GM18867 (cell line): ENCODE results near the gene KLF3.

ENCODE experiments used
- ATAC-seq: cut with Tn5 transposase; IDR thresholded peaks from one replicate; pipeline ENCODE4 v1.9.1; 2021; ENCODE audit warnings: mild to moderate bottlenecking, moderate library complexity; ENCODE audit not compliant: unreplicated experiment

The KLF3 gene

DNA sequence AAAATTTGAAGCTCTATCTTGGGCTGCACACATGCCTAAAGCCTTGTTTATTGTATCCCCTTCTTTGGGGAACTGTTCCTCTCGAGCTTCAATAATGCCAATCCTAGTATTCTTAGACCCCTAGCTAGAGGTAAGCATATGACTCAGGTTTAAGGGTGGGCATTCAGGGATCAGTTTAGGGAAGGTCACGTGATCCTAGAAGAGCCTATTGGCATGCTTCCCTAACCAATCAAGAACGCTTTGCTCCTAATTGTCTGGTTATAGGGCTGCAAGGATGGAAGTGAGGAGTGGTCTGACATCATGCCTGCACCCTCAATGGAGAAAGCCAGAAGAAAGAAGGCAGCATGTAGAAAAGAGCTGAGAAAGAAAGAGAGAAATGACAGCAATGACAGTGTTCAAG lies 71.9 kb downstream of the KLF3 start:
- ATAC-seq = no peak

DNA sequence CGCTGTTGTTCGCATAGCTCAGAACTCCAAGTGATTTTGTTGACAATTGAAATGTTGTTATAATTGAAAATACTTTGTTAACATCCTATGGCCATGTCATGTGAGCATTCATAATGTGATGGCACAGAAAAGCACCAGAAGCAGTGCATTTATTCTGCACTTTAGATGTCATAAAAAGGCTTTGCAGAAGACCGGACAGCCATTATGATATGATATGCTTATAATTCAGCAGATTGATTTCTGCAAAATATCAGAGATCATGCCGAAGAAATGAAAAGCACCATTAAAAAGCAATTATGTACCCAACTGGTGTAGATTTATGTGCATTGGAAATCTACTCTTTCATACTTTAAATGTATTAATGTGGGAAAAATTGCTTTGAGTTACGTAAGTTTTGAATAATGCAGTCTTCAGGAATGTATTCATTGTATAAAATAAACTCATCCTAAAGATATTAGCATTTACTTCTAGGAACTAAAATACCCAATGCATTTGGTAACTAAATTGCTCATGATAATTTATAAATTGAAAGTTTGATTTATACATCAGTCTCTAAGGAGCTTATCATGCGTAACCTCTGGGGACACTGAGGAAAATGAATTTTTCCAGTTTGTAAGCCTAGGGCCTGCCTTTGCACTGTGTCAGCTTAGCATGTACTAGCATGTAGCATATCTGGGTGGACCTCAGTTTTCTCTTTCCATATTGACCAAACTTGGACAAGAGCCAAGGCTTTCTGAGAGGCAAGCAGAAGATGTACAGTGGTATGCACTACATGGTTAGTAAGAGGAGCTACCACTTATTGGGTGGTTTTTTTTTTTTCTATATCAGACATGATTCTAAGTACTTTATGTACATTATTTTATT lies 75.2 kb downstream of the KLF3 start:
- ATAC-seq = no peak

DNA sequence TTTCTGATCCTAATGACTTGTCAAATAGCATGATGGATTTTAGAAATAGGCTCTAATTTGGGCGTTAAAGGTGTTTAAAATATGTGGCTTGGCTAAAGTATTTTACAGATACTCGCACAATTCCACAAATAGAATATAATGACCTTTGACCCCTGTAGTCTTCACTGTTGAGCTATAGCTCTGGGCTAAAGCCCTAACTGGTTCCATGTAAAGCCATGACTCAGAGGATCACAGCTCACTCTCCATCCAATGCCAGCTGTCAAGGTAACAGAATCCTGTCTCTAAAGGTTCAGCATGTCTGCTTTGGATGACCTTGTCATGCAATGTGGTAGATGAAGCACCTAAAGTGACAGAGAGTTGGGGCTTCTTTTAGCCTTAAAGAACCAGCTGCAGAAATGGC lies 76.3 kb downstream of the KLF3 start:
- ATAC-seq = no peak

DNA sequence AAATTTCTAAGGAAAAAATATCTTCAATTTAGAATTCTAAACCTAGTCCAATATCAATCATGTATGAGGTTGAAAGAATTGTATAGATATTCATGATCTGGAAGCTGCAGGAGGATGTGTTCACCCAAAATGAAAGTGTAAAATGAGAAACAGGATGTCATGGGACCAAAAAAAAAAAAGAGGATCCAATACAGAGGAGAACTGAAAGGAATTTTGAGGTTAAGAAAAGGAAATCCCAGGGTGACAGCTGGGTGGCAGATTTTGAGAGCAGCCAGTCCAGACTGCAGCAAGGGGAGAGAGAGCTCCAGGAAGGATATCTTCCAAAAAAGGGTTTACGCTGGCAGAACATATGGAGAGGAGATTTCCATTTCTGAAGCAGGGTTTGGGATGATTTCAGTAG lies 79.9 kb downstream of the KLF3 start:
- no peak for ATAC-seq

DNA sequence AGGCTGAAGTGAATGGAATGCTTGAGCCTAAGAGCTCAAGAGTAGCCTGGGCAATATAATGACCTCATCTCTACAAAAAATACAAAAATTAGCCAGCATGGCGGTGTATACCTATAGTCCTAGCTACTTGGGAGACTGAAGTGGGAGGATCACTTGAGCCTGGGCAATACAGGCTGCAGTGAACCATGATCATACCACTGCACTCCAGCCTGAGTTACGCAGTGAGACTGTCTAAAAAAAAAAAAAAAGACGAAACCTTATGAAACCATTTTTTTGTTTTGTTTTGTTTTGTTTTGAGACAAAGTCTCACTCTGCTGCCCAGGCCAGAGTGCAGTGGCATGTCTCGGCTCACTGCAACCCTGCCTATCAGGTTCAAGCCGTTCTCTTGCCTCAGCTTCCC lies 81.9 kb downstream of the KLF3 start:
- ATAC-seq = no peak

DNA sequence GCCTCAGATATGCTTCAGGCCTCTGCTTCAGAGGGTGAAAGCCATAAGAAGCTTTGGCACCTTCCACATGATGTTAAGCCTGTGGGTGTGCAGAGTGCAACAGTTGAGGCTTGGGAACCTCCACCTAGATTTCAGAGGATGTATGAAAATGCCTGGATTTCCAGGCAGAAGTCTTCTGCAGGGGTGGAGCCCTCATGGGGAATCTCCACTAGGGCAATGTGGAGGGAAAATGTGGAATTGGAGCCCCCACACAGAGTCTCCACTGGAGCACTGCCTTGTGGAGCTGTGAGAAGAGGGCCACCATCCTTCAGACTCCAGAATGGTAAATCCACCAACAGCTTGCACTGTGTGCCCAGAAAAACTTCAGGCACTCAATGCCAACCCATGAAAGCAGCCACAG lies 83.6 kb downstream of the KLF3 start:
- no peak for ATAC-seq

DNA sequence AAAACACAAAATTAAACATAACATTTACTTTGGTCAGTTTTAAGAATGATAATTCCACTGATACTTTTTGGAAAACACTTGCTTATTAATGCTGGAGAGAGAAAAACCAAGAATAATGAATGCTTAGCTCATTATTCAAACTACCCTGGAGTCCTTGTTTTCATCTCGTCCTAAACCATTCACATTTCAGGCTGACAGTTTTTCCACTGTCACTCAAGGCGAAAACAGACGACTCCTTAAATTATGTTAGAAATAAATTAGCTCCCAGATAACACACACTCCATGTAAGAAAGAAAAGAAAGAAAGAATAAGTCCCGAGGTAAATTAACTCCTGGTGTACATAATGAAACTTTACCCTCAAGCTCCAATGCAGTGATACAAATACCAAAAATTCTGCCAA lies 85.3 kb downstream of the KLF3 start:
- no peak for ATAC-seq
